ENCODE data around the gene DUSP23. TPM values are rescaled to one million over a fixed set of nuclear protein-coding genes. Genes with fewer than 3 reads are reported as not detected.

DUSP23 gene
- polyA plus RNA-seq, 1 donor from 2014 or later = 5.4 TPM

DNA sequence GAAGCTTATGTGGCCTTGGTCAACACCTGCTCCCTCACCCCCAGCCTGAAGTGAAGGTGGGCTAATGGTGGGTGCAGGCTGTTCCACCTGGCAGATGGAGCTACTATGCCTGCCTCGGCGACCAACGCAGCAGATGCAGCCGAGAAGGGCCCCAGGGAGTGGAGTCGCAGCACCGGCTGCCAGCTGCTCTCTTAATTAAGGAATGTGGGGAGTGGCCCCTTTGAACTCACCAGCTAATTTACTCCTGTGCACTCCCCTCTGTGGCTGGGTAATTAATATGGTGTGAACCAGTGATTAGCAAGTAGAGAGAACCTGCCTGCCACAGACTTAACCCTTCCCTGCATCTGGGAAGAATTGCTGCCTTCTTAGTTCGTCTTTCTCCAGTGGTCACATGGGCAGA lies 42.6 kb downstream of the DUSP23 start:
- no peaks in the 10 kb centered on the region for H3K9me2 ChIP-seq (ENCODE audit: insufficient read depth, low read length)
- TF ChIP-seq POLR2AphosphoS5 (IDR thresholded peaks at IDR 0.05) (no peak), REST (IDR thresholded peaks at IDR 0.05; ENCODE audit: borderline replicate concordance) (no peak), EZH2 (IDR thresholded peaks at IDR 0.05; ENCODE audit: borderline replicate concordance, insufficient read depth, low read length, poor library complexity, severe bottlenecking) (no peak), MXI1 (conservative IDR thresholded peaks at IDR 0.05; ENCODE audit: poor library complexity, severe bottlenecking) (no peak), CTCF (IDR thresholded peaks at IDR 0.05; ENCODE audit: poor library complexity, severe bottlenecking) (no peak), EP300 (conservative IDR thresholded peaks at IDR 0.05; ENCODE audit: poor library complexity, severe bottlenecking) (no peak), RAD21 (conservative IDR thresholded peaks at IDR 0.05) (no peak), TAF1 (IDR thresholded peaks at IDR 0.05; ENCODE audit: low read depth) (no peak), SMC3 (conservative IDR thresholded peaks at IDR 0.05; ENCODE audit: poor library complexity) (no peak)
- no peak overlapping the region for H3K4me3 ChIP-seq (ENCODE audit: low read length)
- no peak overlapping the region for H3K4me2 ChIP-seq (ENCODE audit: low read length)
- no peaks in the 10 kb centered on the region for H4K20me1 ChIP-seq (ENCODE audit: insufficient read depth)
- no peaks in the 10 kb centered on the region for H3K79me2 ChIP-seq (replicated peaks; ENCODE audit: insufficient read depth, low read length)
- no peak overlapping the region for H3K27ac ChIP-seq (ENCODE audit: low read length)
- H2AFZ ChIP-seq (ENCODE audit: low read depth, low read length) = no peak overlapping the region
- H3K36me3 ChIP-seq (ENCODE audit: insufficient read depth, low read length) = no peaks in the 10 kb centered on the region
- no peak overlapping the region for H3K9ac ChIP-seq (ENCODE audit: low read length)
- H3K9me3 ChIP-seq (ENCODE audit: low read length) = no peaks in the 10 kb centered on the region
- H3K27me3 ChIP-seq (ENCODE audit: insufficient read depth, low read depth, low read length) = peaks cover 62% of the 10 kb centered on the region
- H3F3A ChIP-seq (ENCODE audit: insufficient read depth, low read length, poor library complexity, severe bottlenecking) = no peaks in the 10 kb centered on the region

DNA sequence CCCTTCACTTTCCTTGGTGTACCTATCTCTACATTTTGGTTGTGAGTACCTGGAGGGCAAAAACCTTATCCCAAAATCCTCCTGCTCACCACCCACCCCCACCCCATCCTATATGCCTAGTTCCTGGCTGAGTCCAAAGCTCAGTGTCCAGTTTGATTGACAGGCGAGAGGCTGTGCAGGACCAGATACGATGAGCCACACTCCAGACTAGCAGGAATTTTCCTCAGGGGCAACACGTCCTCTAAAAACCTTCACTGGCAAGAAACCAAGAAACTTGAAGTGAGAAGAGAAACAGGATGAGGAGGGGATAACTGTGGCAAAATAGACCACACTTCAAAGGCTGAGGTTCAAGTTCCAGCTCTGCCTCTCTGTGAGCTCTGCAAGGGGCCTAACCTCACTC lies 44.8 kb downstream of the DUSP23 start:
- Histone ChIP-seq H3K4me3 (ENCODE audit: low read length) (no peak overlapping the region), H3F3A (ENCODE audit: insufficient read depth, low read length, poor library complexity, severe bottlenecking) (no peaks in the 10 kb centered on the region), H3K9me2 (ENCODE audit: insufficient read depth, low read length) (no peaks in the 10 kb centered on the region), H2AFZ (ENCODE audit: low read depth, low read length) (no peak overlapping the region), H4K20me1 (ENCODE audit: insufficient read depth) (no peaks in the 10 kb centered on the region), H3K27me3 (ENCODE audit: insufficient read depth, low read depth, low read length) (peaks cover 83% of the 10 kb centered on the region), H3K27ac (ENCODE audit: low read length) (no peak overlapping the region), H3K9ac (ENCODE audit: low read length) (no peak overlapping the region), H3K79me2 (replicated peaks; ENCODE audit: insufficient read depth, low read length) (no peaks in the 10 kb centered on the region), H3K9me3 (ENCODE audit: low read length) (no peaks in the 10 kb centered on the region), H3K36me3 (ENCODE audit: insufficient read depth, low read length) (no peaks in the 10 kb centered on the region), H3K4me2 (ENCODE audit: low read length) (no peak overlapping the region)
- TF ChIP-seq TAF1 (IDR thresholded peaks at IDR 0.05; ENCODE audit: low read depth) (no peak), SMC3 (conservative IDR thresholded peaks at IDR 0.05; ENCODE audit: poor library complexity) (no peak), EZH2 (IDR thresholded peaks at IDR 0.05; ENCODE audit: borderline replicate concordance, insufficient read depth, low read length, poor library complexity, severe bottlenecking) (no peak), POLR2AphosphoS5 (IDR thresholded peaks at IDR 0.05) (no peak), EP300 (conservative IDR thresholded peaks at IDR 0.05; ENCODE audit: poor library complexity, severe bottlenecking) (no peak), REST (IDR thresholded peaks at IDR 0.05; ENCODE audit: borderline replicate concordance) (no peak), MXI1 (conservative IDR thresholded peaks at IDR 0.05; ENCODE audit: poor library complexity, severe bottlenecking) (no peak), RAD21 (conservative IDR thresholded peaks at IDR 0.05) (no peak), CTCF (IDR thresholded peaks at IDR 0.05; ENCODE audit: poor library complexity, severe bottlenecking) (no peak)

Data from neural cell (in vitro differentiated cells).